Hepatocyte (in vitro differentiated cells): ENCODE measurements around the gene PHGDH. TPM values are rescaled to one million over a fixed set of nuclear protein-coding genes. Genes with fewer than 3 reads are reported as not detected.
A peak's percentile ranks its signal among the peaks of the same experiment; 100 is the strongest.

ENCODE experiments used
- DNase-seq: peaks from one replicate; pipeline ENCODE4 v3.0.0-alpha.2; 2016; ENCODE audit warnings: low spot score
- H2AFZ ChIP-seq: fragments of 200-600 bp; sonication (generic); 2 replicates; pipeline ENCODE4 v1.6.0; 2016; ENCODE audit warnings: antibody characterized with exemption, mild to moderate bottlenecking
- H3K27ac ChIP-seq: fragments of 200-600 bp; sonication (generic); 2 replicates; pipeline ENCODE4 v1.5.1; 2016; ENCODE audit warnings: mild to moderate bottlenecking
- H3K27me3 ChIP-seq: fragments of 200-600 bp; sonication (generic); 2 replicates; pipeline ENCODE4 v1.6.1; 2016
- H3K36me3 ChIP-seq: fragments of 200-600 bp; sonication (generic); replicated peaks from 2 replicates; pipeline ENCODE4 v1.5.1; 2016; ENCODE audit warnings: low read depth; ENCODE audit not compliant: insufficient read depth
- H3K4me1 ChIP-seq: fragments of 200-600 bp; sonication (generic); 2 replicates; pipeline ENCODE4 v1.5.1; 2016; ENCODE audit warnings: mild to moderate bottlenecking, moderate library complexity; ENCODE audit not compliant: insufficient read depth
- H3K4me2 ChIP-seq: fragments of 200-600 bp; sonication (generic); 2 replicates; pipeline ENCODE4 v1.6.0; 2016
- H3K4me3 ChIP-seq: fragments of 200-600 bp; sonication (generic); 2 replicates; pipeline ENCODE4 v1.5.1; 2016; ENCODE audit warnings: mild to moderate bottlenecking
- H3K79me2 ChIP-seq: fragments of 200-600 bp; sonication (generic); 2 replicates; pipeline ENCODE4 v1.6.0; 2017; ENCODE audit warnings: mild to moderate bottlenecking
- H3K9me2 ChIP-seq: fragments of 200-600 bp; sonication (generic); replicated peaks from 2 replicates; pipeline ENCODE4 v1.6.0; 2017; ENCODE audit warnings: mild to moderate bottlenecking; ENCODE audit not compliant: insufficient read depth
- H3K9me3 ChIP-seq: fragments of 200-600 bp; sonication (generic); 2 replicates; pipeline ENCODE4 v1.5.1; 2016; ENCODE audit warnings: low read depth, mild to moderate bottlenecking
- H4K20me1 ChIP-seq: fragments of 200-600 bp; sonication (generic); 2 replicates; pipeline ENCODE4 v1.6.0; 2016; ENCODE audit warnings: mild to moderate bottlenecking; ENCODE audit not compliant: insufficient read depth, poor library complexity, severe bottlenecking
- EZH2 ChIP-seq: fragments of 200-600 bp; sonication (generic); IDR thresholded peaks from 2 replicates; pipeline ENCODE4 v1.6.1; 2016; ENCODE audit warnings: antibody characterized with exemption, mild to moderate bottlenecking, borderline replicate concordance
- EZH2phosphoT487 ChIP-seq: fragments of 200-600 bp; sonication (generic); IDR thresholded peaks from one replicate; pipeline ENCODE4 v1.6.1; 2018; ENCODE audit warnings: antibody characterized with exemption, mild to moderate bottlenecking, low read depth, moderate library complexity; ENCODE audit not compliant: unreplicated experiment, severe bottlenecking
- WGBS: methylation state at CpG from one replicate; pipeline ENCODE4 v1.1.6; 2016; ENCODE audit warnings: low lambda C conversion rate; ENCODE audit errors: missing lambda C conversion rate; 5-methylcytosine and 5-hydroxymethylcytosine counted together
- polyA plus RNA-seq: library from polyadenylated mRNA; unstranded; fragments of >200 nt; fragmentation: Nextera tagmentation; extraction: Ambion mirVana; gene quantifications from 2 replicates; pipeline ENCODE4 v1.2.1, GENCODE V29; 2016
- total RNA-seq: library from RNA; depleted of rRNA; stranded (reverse); fragments of >200 nt; gene quantifications from 2 replicates; pipeline ENCODE4 v1.2.3, GENCODE V29; 2014
- TF ChIP-seq, protein P1 (sequence below): fragments of 200-600 bp; sonication (generic); IDR thresholded peaks from 2 replicates; pipeline ENCODE4 v1.5.1; 2016; ENCODE audit warnings: antibody characterized with exemption, mild to moderate bottlenecking; ENCODE audit not compliant: poor library complexity

Gene PHGDH
- total and polyA plus RNA-seq, 2 experiments from 2014 or later = 138 to 167 TPM

DNA sequence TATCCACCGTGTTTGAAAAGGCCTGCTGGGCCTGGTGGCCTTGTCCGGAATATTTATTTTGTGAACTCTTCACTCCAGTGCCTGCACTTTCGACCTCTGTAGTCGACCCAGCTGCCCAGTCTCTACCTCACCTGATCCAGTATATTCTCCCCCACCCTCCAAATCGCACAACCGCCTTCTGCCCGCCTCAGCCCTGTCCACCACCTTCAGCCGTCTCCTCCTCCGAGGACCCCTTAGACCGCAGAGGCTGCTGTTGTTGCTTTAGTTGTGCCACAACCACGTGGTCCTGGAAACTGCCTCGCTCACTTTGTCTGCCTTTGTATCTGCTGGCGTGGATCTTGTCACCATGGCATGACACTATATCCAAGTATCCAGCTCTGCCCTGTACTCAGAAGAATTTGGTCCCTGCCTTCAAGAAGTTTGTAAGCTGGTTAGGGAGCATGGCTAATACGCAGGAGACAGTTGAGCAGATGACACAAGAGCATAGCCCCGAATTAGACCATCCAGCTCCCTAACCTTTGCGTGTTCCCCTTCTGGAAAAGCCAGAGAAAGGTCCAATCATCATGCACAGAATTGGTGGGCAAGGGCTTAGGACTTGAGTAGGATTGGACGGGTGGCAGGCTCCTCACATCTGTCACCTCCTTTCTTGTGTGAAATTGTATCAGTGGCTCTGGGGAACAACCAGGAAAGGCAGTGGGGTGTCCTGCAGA lies 1.5 kb downstream of the PHGDH start:
- Histone ChIP-seq H4K20me1 (peaks cover 22% of the 10 kb centered on the region), H2AFZ (peak overlapping the region; percentile 76), H3K9me2 (no peaks in the 10 kb centered on the region), H3K4me2 (peak overlapping the region; percentile 78), H3K4me1 (peaks cover 32% of the 10 kb centered on the region), H3K4me3 (peak overlapping the region; percentile 94), H3K9me3 (no peaks in the 10 kb centered on the region), H3K79me2 (peaks cover 60% of the 10 kb centered on the region), H3K27me3 (no peaks in the 10 kb centered on the region), H3K27ac (peak overlapping the region; percentile 86), H3K36me3 (no peaks in the 10 kb centered on the region)
- peak; percentile 34 for DNase-seq
- no peak for TF ChIP-seq EZH2
- TF ChIP-seq, protein P1, sequence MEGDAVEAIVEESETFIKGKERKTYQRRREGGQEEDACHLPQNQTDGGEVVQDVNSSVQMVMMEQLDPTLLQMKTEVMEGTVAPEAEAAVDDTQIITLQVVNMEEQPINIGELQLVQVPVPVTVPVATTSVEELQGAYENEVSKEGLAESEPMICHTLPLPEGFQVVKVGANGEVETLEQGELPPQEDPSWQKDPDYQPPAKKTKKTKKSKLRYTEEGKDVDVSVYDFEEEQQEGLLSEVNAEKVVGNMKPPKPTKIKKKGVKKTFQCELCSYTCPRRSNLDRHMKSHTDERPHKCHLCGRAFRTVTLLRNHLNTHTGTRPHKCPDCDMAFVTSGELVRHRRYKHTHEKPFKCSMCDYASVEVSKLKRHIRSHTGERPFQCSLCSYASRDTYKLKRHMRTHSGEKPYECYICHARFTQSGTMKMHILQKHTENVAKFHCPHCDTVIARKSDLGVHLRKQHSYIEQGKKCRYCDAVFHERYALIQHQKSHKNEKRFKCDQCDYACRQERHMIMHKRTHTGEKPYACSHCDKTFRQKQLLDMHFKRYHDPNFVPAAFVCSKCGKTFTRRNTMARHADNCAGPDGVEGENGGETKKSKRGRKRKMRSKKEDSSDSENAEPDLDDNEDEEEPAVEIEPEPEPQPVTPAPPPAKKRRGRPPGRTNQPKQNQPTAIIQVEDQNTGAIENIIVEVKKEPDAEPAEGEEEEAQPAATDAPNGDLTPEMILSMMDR = no peak
- no peak for TF ChIP-seq EZH2phosphoT487
- 13% methylated on average over 17 of the region's 17 CpGs for WGBS

DNA sequence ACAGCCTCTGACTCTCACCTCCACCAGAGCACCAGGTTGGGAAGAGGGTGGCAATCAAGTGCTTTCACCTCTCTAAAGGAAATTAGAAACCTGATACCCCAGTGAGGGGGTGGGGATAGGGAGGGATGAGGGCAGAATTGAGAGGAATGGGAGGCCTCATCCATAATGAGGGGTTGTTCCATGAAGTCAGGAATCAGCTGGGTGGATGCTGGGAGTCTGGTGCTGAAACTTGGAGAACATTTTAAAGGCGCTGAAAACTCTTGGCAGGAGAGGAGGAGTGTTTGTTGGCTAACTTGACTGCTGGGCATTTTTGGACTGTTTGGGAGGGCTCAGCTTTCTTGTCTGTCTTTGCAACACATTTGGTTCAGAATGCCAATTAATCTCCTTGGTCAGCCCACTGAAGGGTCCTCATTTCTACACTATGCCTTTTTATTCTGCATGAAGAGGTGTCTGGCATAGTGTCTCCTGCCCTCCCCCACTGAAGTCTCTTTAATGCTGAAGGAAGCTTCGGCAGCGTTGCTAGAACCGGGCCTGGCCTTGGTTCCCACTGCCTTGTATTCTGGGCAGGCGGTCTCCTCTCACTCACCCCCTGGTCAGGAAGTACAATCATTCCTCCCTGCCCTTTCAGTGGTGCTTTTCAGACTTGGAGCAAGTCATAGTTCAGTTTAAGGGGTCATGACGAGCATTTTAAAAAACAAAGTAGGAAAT lies 2.2 kb downstream of the PHGDH start:
- TF ChIP-seq EZH2 (no peak), EZH2phosphoT487 (no peak)
- TF ChIP-seq, protein P1 = no peak
- Histone ChIP-seq H3K9me2 (no peaks in the 10 kb centered on the region), H3K27ac (peak overlapping the region; percentile 86), H3K4me1 (peaks cover 37% of the 10 kb centered on the region), H4K20me1 (peaks cover 22% of the 10 kb centered on the region), H2AFZ (no peak overlapping the region), H3K36me3 (no peaks in the 10 kb centered on the region), H3K27me3 (no peaks in the 10 kb centered on the region), H3K4me2 (peak overlapping the region; percentile 78), H3K4me3 (no peak overlapping the region), H3K9me3 (no peaks in the 10 kb centered on the region), H3K79me2 (peaks cover 67% of the 10 kb centered on the region)
- WGBS = 57% methylated on average over 6 of the region's 6 CpGs
- peak; percentile 21 for DNase-seq

DNA sequence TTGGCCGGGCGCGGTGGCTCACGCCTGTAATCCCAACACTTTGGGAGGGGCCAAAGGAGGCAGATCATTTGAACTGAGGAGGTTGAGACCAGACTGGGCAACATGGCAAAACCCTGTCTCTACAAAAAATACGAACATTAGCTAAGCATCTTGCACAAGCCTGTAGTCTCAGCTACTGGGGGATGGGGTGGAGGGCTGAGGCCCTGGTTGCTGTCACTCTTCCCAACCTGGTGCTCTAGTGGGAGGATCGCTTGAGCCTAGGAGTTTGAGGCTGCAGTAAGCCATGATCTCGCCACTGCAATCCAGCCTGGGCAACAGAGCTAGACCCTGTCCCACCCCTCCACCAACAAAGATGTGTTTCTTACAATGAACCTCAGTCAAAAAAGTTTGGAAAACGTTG lies 2.8 kb downstream of the PHGDH start:
- Histone ChIP-seq H3K79me2 (peaks cover 74% of the 10 kb centered on the region), H3K4me2 (peak overlapping the region; percentile 78), H3K27me3 (no peaks in the 10 kb centered on the region), H3K36me3 (no peaks in the 10 kb centered on the region), H2AFZ (no peak overlapping the region), H3K27ac (peak overlapping the region; percentile 86), H3K9me3 (no peaks in the 10 kb centered on the region), H3K4me1 (peaks cover 37% of the 10 kb centered on the region), H3K9me2 (no peaks in the 10 kb centered on the region), H3K4me3 (no peak overlapping the region), H4K20me1 (peaks cover 22% of the 10 kb centered on the region)
- WGBS = 77% methylated on average over 8 of the region's 8 CpGs
- no peak for DNase-seq
- TF ChIP-seq, protein P1 = no peak
- no peak for TF ChIP-seq EZH2
- TF ChIP-seq EZH2phosphoT487 = no peak
